Activated T-cell treated with anti-CD3 and anti-CD28 coated beads, Interleukin-2, amount 50 U/mL, for 72 hours (primary cell): ENCODE results near the gene TAL1. TPM values are rescaled to one million over a fixed set of nuclear protein-coding genes. Genes with fewer than 3 reads are reported as not detected.
"Not testable (repeated sequence)": the region's sequence is repeated elsewhere in the genome, so short reads cannot be mapped to it uniquely, and the experiment has no call there.

Experiments
- ATAC-seq, 2 donors: fragments of 150-1000 bp; cut with Tn5 transposase; replicated peaks in 1 of 2; 2 replicates each; pipeline ENCODE4 v1.10.0; 2021; ENCODE audit warnings: moderate library complexity in 2 of 2, mild to moderate bottlenecking in 1 of 2
- DNase-seq, 2 donors: peaks; one replicate each; pipeline ENCODE4 v3.0.0; 2021 to 2022; ENCODE audit warnings: mixed read lengths in 1 of 2
- H3K27ac Mint-ChIP-seq: one replicate; pipeline ENCODE4 v1.8.0; 2022; ENCODE audit warnings: mild to moderate bottlenecking, moderate library complexity, mixed read lengths
- H3K27me3 Mint-ChIP-seq: one replicate; pipeline ENCODE4 v1.8.0; 2022; ENCODE audit warnings: low read depth, mixed read lengths
- H3K36me3 Mint-ChIP-seq, 2 donors: one replicate each; pipeline ENCODE4 v1.8.0; 2022; ENCODE audit warnings: mixed read lengths in 2 of 2, mild to moderate bottlenecking in 1 of 2; ENCODE audit not compliant: insufficient read depth in 2 of 2
- H3K4me1 Mint-ChIP-seq: one replicate; pipeline ENCODE4 v1.8.0; 2022; ENCODE audit warnings: low read depth, mixed read lengths
- H3K4me3 Mint-ChIP-seq, 2 donors: one replicate each; pipeline ENCODE4 v1.8.0; 2022; ENCODE audit warnings: mild to moderate bottlenecking in 2 of 2, mixed read lengths in 2 of 2, moderate library complexity in 2 of 2
- H3K9me3 Mint-ChIP-seq, 2 donors: one replicate each; pipeline ENCODE4 v1.8.0; 2022; ENCODE audit warnings: mixed read lengths in 2 of 2
- total RNA-seq, 2 donors: library from RNA; stranded (reverse); gene quantifications; one replicate each; pipeline ENCODE4 v1.2.3, GENCODE V29; 2022

Gene TAL1
- total RNA-seq, 2 donors from 2014 or later: 0.17 to 0.30 TPM

GRCh38 chr1:47198214-47198613 lies 33.8 kb downstream of the TAL1 start:
- H3K9me3 Mint-ChIP-seq: no peaks in the 10 kb centered on the region
- no peak overlapping the region for H3K4me3 Mint-ChIP-seq
- ATAC-seq (no peak), DNase-seq (no peak)
- no peak overlapping the region for H3K27ac Mint-ChIP-seq
- no peaks in the 10 kb centered on the region for H3K36me3 Mint-ChIP-seq
- no peaks in the 10 kb centered on the region for H3K4me1 Mint-ChIP-seq
- H3K27me3 Mint-ChIP-seq: peaks cover 38% of the 10 kb centered on the region

GRCh38 chr1:47196622-47197021 lies 35.4 kb downstream of the TAL1 start:
- no peaks in the 10 kb centered on the region for H3K4me1 Mint-ChIP-seq

GRCh38 chr1:47195981-47196380 lies 36.0 kb downstream of the TAL1 start:
- not testable (repeated sequence) for H3K27ac Mint-ChIP-seq, H3K36me3 Mint-ChIP-seq, H3K4me1 Mint-ChIP-seq, DNase-seq, H3K4me3 Mint-ChIP-seq, ATAC-seq, H3K9me3 Mint-ChIP-seq
- H3K27me3 Mint-ChIP-seq: peaks cover 33% of the 10 kb centered on the region

More at GRCh38 chr1:47196622-47197021, 35.4 kb downstream of the TAL1 start:
- peaks cover 33% of the 10 kb centered on the region for H3K27me3 Mint-ChIP-seq
- no peak overlapping the region for H3K4me3 Mint-ChIP-seq
- no peaks in the 10 kb centered on the region for H3K9me3 Mint-ChIP-seq
- no peak overlapping the region for H3K27ac Mint-ChIP-seq
- ATAC-seq: no peak
- H3K36me3 Mint-ChIP-seq: no peaks in the 10 kb centered on the region
- no peak for DNase-seq

GRCh38 chr1:47194311-47194710 lies 37.7 kb downstream of the TAL1 start:
- Mint-ChIP-seq H3K27me3 (peaks cover 22% of the 10 kb centered on the region), H3K27ac (no peak overlapping the region), H3K4me3 (no peak overlapping the region), H3K4me1 (no peaks in the 10 kb centered on the region), H3K36me3 (no peaks in the 10 kb centered on the region), H3K9me3 (no peaks in the 10 kb centered on the region)
- DNase-seq (no peak), ATAC-seq (no peak)

- H3K36me3 Mint-ChIP-seq, H3K9me3 Mint-ChIP-seq, DNase-seq, H3K27ac Mint-ChIP-seq, ATAC-seq, H3K4me1 Mint-ChIP-seq, H3K4me3 Mint-ChIP-seq: not testable (repeated sequence)
- peaks cover 14% of the 10 kb centered on the region for H3K27me3 Mint-ChIP-seq
Observed at GRCh38 chr1:47193496-47193895, 38.5 kb downstream of the TAL1 start.

- peak; percentile 61 to 63 for ATAC-seq
- Mint-ChIP-seq H3K9me3 (no peaks in the 10 kb centered on the region), H3K27ac (no peak overlapping the region), H3K4me3 (no peak overlapping the region), H3K27me3 (peaks cover 7% of the 10 kb centered on the region), H3K36me3 (no peaks in the 10 kb centered on the region), H3K4me1 (no peaks in the 10 kb centered on the region)
- DNase-seq: peak; percentile 60 to 72
Observed at GRCh38 chr1:47192458-47193384, 39.3 kb downstream of the TAL1 start.

GRCh38 chr1:47191940-47192457 lies 40.0 kb downstream of the TAL1 start:
- H3K9me3 Mint-ChIP-seq: no peaks in the 10 kb centered on the region
- H3K36me3 Mint-ChIP-seq: no peaks in the 10 kb centered on the region
- H3K27me3 Mint-ChIP-seq: peaks cover 7% of the 10 kb centered on the region
- no peak overlapping the region for H3K4me3 Mint-ChIP-seq
- no peak for ATAC-seq
- no peak for DNase-seq
- H3K27ac Mint-ChIP-seq: no peak overlapping the region
- no peaks in the 10 kb centered on the region for H3K4me1 Mint-ChIP-seq

GRCh38 chr1:47190857-47191256 lies 41.2 kb downstream of the TAL1 start:
- no peaks in the 10 kb centered on the region for H3K4me1 Mint-ChIP-seq
- H3K27ac Mint-ChIP-seq: no peak overlapping the region
- H3K27me3 Mint-ChIP-seq: peaks cover 7% of the 10 kb centered on the region
- H3K4me3 Mint-ChIP-seq: no peak overlapping the region
- DNase-seq: no peak
- no peaks in the 10 kb centered on the region for H3K36me3 Mint-ChIP-seq
- ATAC-seq: no peak
- H3K9me3 Mint-ChIP-seq: no peaks in the 10 kb centered on the region

GRCh38 chr1:47190509-47190855 lies 41.5 kb downstream of the TAL1 start:
- peaks cover 7% of the 10 kb centered on the region for H3K27me3 Mint-ChIP-seq
- H3K27ac Mint-ChIP-seq: no peak overlapping the region
- H3K9me3 Mint-ChIP-seq: no peaks in the 10 kb centered on the region
- no peak overlapping the region for H3K4me3 Mint-ChIP-seq
- H3K4me1 Mint-ChIP-seq: no peaks in the 10 kb centered on the region
- ATAC-seq (no peak), DNase-seq (no peak)
- no peaks in the 10 kb centered on the region for H3K36me3 Mint-ChIP-seq

GRCh38 chr1:47189844-47190508 lies 42.0 kb downstream of the TAL1 start, which contains the start of gene PDZK1IP1:
Gene PDZK1IP1, minus strand, starts transcription at chr1:47190036. Its CDS starts 104 bp downstream, at chr1:47189932.
- H3K27ac Mint-ChIP-seq: no peak within 1 kb of the TSS
- H3K4me1 Mint-ChIP-seq: no peaks in the 10 kb centered on the region
- no peaks in the 10 kb centered on the region for H3K9me3 Mint-ChIP-seq
- peaks cover 7% of the 10 kb centered on the region for H3K27me3 Mint-ChIP-seq
- no peaks in the 10 kb centered on the region for H3K36me3 Mint-ChIP-seq
- no peak within 1 kb of the TSS for H3K4me3 Mint-ChIP-seq
- no peak for ATAC-seq
- DNase-seq: no peak

- no peaks in the 10 kb centered on the region for H3K36me3 Mint-ChIP-seq
- H3K27ac Mint-ChIP-seq: no peak overlapping the region
- H3K9me3 Mint-ChIP-seq: no peaks in the 10 kb centered on the region
- DNase-seq (no peak), ATAC-seq (no peak)
- no peaks in the 10 kb centered on the region for H3K4me1 Mint-ChIP-seq
- no peak overlapping the region for H3K4me3 Mint-ChIP-seq
- H3K27me3 Mint-ChIP-seq: peaks cover 5% of the 10 kb centered on the region
Observed at GRCh38 chr1:47188791-47189785, 42.9 kb downstream of the TAL1 start.

- no peak for DNase-seq
- H3K4me3 Mint-ChIP-seq: no peak overlapping the region
- no peak for ATAC-seq
- H3K4me1 Mint-ChIP-seq: no peaks in the 10 kb centered on the region
- no peak overlapping the region for H3K27ac Mint-ChIP-seq
- H3K9me3 Mint-ChIP-seq: no peaks in the 10 kb centered on the region
- no peaks in the 10 kb centered on the region for H3K27me3 Mint-ChIP-seq
- H3K36me3 Mint-ChIP-seq: no peaks in the 10 kb centered on the region
Observed at GRCh38 chr1:47187926-47188250, 44.1 kb downstream of the TAL1 start.
